Endothelial cell of umbilical vein (primary cell): ENCODE data around the gene CCDC38.

Source experiments
- CTCF ChIP-seq, 2 donors: IDR thresholded peaks; 1 replicate in 1 of 2; 2 replicates in 1 of 2; pipeline ENCODE4 v1.5.1; 2011; ENCODE audit warnings: low read length in 2 of 2, mild to moderate bottlenecking in 2 of 2, moderate library complexity in 2 of 2, control low read depth in 1 of 2, inconsistent platforms in 1 of 2, low read depth in 1 of 2; ENCODE audit not compliant: insufficient read depth in 1 of 2; ENCODE audit errors: extremely low read depth in 1 of 2
- EZH2 ChIP-seq: IDR thresholded peaks from 2 replicates; pipeline ENCODE4 v1.6.1; 2012; ENCODE audit warnings: borderline replicate concordance, low read depth, mild to moderate bottlenecking, moderate library complexity, low read length, inconsistent platforms; ENCODE audit not compliant: severe bottlenecking
- MYC ChIP-seq: IDR thresholded peaks from one replicate; pipeline ENCODE4 v1.6.1; 2011; ENCODE audit warnings: mild to moderate bottlenecking, low read depth, low read length
- POLR2A ChIP-seq: IDR thresholded peaks from 2 replicates; pipeline ENCODE4 v1.6.1; 2012; ENCODE audit warnings: low read depth, mild to moderate bottlenecking, control low read depth, low read length
- POLR2AphosphoS5 ChIP-seq: IDR thresholded peaks from 2 replicates; pipeline ENCODE4 v1.6.1; 2012; ENCODE audit warnings: low read depth, mild to moderate bottlenecking, control low read depth, low read length, moderate library complexity; ENCODE audit not compliant: insufficient read depth

- TF ChIP-seq CTCF (IDR thresholded peaks at IDR 0.05; ENCODE audit: extremely low read depth in 1 of 2, insufficient read depth in 1 of 2, low read depth in 1 of 2, low read length in 2 of 2) (no peak), MYC (no peak), POLR2A (no peak), POLR2AphosphoS5 (no peak), EZH2 (no peak)
These were observed 28.5 kb upstream of the CCDC38 start for GRCh38 chr12:95970905-95971304.
